ENCODE data around the gene NOVA2.

NOVA2 gene

DNA sequence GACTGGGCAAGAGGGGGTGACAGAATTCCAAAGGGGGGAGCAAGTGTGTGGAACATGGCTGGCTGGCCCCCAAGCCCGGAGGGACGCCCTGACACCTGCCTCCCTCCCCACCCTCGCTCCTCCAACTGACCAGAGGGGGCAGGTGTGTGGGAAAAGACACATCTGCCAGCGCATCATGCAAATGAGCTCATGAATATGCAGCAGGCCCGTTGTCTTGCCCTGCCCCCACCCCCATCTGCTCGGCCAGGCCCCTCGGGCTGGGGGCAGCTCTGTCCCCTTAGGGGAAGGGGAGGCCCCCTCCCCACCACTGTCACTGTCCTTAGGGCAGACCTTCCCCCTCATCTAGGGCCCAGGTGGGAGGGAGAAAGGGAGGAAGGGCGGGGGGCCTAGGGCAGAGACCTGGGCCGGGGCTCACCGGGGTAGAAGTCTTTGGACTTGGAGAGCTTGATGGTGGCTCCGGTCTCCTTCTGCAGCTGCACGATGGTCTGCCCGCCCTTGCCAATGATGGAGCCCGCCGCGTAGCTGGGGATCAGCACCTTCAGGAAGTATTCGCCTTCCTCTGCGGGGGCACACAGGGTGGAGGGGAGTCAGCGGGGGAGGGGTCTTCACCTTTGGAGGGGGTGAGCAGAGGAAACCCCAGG lies 12.9 kb downstream of the NOVA2 start:
- no peak for DNase-seq

GRCh38 chr19:45959517-45960025 lies 14.1 kb downstream of the NOVA2 start:
- no peak for DNase-seq

DNA sequence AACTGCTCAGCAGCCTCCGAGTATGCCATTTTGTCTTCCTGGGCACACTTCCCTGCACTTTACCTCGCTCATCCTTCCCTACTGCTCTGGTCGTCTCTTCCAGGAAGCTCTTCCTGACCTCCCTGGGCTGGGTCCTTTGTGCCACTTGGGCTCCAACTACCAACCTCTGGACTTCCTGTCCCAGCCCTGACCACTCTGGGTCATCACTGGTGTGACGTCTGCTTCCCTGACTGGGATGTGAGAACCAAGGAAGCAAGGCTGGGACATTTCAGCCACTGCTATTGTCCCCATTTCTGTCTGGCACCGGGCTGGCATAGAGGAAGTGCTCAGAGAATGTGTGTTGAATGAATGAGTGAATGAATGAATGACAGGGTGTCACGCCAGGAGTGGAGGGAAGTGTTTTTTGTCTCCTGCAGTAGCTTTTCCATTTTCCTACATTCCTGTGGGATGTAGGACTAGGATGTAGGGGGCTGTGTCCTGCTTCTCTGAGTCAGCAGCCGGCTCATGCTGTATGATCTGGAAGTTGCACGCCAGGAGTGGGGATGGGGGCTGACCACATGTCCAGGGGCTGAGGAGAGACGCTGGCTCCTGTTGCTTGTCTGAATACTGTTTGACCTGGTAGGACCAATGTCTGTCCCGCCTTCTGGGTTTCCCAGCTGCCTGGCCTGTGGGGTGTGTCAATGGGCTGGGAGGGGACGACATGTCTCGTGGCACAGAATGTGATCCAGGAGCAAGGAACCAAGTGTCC lies 14.7 kb downstream of the NOVA2 start:
- DNase-seq, result no peak

- no peak for DNase-seq
These were observed 15.3 kb downstream of the NOVA2 start for GRCh38 chr19:45958320-45958719.

GRCh38 chr19:45955905-45956608 lies 17.6 kb downstream of the NOVA2 start:
- DNase-seq, result no peak

- no peak for DNase-seq
These were observed 19.5 kb downstream of the NOVA2 start for GRCh38 chr19:45954156-45954555.

DNA sequence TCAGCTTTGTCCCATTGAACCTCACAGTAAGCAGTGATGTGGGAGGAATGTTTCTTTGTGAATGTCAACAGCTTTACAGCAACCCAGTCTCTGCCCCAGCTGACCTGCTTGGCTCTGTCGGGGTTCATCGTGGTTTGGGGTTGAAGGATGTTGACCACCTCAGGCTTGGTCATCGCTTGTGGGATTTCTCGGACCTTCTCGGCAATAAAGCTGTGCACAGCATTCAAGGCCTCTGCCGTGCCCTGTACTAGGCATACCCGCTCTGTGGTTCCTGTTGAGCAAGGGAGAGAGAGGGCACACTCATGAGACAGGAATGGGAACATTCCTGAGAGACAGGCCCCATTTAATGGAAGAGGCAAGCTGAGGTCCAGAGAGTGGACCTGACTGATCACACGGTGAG lies 20.0 kb downstream of the NOVA2 start:
- DNase-seq, result no peak

DNA sequence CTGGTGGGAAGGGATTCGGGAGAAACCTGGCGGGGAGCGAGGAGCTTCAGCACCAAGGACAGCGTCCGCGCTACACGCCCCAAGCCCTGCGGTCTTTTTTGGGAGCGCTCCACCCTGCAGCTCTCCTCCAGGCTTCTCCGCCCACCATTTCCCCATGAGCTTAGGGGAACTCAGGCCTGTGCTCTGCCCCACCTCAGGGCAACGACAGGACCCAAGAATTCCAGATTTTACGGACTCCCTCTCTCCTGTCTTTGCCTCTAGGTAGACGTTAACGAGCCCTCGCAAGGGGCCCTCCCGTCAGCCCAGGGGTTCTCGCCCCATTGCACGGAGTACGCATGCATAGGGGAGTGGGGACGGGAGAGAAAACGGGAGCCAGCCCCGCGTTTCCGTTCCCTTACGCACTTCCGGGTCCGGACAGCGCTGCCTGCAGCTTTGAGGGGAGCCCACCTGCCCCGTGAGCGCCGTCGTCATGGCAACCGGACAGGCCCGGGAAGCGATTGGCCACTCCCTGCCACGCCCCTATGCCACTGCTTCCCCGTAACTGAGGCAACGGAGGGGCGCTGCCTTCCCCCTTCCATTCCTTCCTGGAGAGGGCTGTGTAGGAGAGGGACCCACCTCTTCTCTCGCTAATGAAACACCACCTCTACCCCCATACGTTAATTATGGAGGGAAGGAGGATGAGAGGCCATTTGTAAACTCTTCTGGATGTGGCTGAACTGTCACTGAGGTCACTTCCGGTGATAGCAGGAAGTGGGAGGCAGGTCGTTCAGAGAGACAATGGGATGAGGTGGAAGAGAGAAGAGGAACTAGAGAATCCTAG lies 20.8 kb downstream of the NOVA2 start:
- peak; percentile 87 for DNase-seq

- DNase-seq, result no peak
These were observed 21.4 kb downstream of the NOVA2 start for GRCh38 chr19:45952341-45952685.

DNA sequence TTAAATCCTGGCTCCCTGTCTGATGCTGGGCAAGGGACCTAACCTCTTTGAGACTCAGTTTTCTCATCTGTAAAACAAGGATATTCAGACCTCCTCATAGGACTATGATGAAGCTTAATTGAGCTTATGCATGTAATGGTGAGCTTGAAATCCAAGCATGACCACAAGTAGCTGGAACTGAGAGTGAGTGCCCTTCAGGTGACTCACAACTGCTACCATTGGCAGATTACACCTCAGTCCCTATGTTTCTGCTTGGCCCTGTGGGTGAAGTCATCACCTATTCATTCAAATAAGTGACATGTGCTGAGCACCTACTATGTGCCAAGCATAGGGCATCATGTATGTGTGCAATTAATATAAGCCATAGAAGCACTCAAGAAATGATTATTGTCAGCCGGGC lies 25.7 kb downstream of the NOVA2 start:
- no peak for DNase-seq

- no peak for DNase-seq
These were observed 33.2 kb downstream of the NOVA2 start for GRCh38 chr19:45940515-45940805.

DNA sequence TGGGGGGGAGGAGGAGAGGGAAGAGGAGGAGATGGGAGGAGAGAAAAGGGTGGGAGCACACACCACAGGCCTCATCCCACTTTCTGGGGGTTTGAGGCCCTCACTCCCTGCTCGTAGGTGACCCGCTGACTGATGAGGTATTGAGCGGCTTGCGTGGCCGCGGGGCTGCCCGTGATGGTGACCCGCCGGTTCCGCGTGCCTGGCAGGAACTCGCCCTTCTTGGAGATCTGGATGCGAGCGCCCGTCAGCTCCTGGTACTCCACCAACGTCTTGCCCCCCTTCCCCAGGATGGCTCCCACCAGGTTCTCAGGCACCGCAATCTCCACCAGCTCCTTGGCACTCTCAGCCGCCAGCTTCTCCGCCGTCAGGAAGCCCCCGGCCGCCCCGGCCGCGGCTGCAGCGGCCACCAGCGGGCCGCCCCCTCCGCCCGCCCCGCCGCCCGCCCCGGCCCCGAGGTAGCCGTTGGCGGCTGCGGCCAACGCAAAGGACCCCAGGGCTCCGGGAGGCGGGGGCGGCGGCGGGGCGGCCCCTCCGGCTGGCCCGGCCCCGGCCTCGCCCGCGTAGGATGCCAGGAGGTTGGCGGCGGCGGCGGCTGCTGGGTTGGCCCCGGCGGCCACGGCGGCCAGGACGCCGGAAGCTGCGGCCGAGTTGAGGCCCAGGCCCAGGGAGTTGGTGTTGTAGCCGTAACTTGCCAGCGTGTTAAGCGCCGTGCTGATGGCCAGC lies 33.7 kb downstream of the NOVA2 start:
- DNase-seq, result no peak

DNA sequence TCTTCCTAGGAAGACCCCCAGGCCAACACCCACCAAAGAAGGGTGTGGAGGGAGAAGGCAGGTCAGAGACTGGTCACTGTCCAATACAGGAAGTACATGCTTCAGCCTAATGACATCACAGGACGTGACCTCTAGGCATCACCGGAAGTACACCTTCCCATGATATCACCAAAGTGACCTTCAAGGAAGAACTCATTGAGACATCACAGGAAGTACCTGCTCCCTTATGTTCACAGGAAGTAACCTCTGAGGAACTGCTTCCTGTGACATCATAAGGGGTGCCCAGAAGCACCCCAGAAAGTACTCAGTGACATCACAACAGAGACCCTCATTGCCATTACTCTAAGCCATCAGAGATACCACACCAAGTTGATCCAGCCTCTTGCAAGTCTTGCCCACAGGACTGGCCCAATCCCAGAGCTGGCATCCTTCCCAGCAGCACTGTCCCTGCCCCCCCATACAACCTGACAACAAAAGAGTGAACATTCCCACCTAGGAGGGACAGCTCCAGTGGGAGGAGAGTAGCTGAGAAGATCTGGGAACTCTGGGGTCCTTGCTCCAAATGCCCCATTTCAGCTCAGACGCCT lies 34.8 kb downstream of the NOVA2 start:
- no peak for DNase-seq

DNA sequence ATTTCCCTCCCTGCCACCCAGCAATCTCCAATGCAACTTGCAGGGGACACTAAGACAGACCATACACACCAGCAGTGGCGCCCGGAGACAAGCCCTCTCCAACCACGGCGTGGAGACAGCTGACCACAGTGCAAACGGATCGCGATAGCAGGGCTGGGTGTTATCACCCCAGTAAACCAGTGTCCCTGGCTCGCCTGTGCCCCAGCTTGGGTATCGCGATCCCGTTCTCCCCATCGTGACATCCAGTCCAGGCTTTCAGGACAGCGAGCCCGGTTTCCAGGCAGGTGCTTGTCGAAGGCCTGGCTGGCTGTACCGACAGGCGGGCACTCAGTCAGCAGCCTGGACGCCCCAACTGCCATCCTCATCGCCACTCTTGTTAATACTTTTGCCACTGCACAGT lies 38.4 kb downstream of the NOVA2 start:
- DNase-seq, result no peak

DNA sequence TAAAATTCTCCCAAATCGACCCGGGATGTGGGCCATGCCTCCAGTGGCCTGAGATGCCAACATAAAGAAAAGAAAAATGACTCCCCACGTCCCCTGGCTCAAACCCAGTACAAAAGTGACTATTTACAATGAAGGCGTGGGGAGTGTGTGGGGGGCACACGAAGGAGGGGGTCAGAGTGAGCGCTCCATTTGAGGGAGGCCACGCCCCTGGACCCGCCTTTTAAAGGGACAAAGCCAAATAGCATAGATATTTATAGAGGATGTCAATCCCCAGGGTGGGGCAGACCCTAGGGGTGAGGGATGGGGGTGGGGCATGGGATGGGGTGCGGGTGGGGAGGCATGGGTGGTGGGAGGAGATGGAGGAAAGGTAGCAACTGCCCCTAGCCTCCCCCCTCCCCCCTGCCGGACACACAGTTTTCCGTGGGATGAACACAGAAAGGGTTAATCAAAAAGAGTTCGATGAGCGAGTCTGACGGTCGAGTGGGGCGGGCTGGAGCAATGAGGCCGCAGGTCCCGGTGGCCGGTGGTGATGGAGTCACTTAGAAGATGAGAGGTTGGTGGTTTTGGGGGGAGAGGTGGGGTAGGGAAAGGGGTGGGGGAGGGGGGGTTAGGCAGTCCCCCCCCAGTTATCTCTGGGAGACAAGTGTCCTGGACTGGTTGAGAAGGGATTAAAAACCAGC lies 39.0 kb downstream of the NOVA2 start:
- DNase-seq, result no peak

DNA sequence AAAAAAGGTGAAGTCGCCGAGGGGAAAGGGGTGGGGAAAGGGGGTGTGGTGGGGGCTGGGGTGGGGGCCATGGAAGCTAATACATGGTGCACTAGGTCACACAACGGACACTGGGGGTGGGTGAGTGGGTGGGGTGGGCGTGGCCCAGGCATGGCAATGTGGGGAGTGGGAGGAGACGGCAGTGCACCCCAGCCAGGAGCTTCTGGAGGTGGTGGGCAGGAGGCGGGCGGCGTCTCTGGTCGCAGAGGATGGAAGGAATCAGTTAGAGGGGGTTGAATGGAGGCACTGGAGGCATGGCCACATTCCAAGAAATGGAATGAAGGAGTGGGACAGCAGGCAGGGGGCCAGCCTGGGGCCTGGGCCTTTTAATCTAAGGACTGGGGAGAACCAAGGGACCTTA lies 39.9 kb downstream of the NOVA2 start:
- no peak for DNase-seq

- no peak for DNase-seq
These were observed 42.6 kb downstream of the NOVA2 start for GRCh38 chr19:45931055-45931454.

GRCh38 chr19:45929247-45929646 lies 44.4 kb downstream of the NOVA2 start:
- DNase-seq, result no peak

DNA sequence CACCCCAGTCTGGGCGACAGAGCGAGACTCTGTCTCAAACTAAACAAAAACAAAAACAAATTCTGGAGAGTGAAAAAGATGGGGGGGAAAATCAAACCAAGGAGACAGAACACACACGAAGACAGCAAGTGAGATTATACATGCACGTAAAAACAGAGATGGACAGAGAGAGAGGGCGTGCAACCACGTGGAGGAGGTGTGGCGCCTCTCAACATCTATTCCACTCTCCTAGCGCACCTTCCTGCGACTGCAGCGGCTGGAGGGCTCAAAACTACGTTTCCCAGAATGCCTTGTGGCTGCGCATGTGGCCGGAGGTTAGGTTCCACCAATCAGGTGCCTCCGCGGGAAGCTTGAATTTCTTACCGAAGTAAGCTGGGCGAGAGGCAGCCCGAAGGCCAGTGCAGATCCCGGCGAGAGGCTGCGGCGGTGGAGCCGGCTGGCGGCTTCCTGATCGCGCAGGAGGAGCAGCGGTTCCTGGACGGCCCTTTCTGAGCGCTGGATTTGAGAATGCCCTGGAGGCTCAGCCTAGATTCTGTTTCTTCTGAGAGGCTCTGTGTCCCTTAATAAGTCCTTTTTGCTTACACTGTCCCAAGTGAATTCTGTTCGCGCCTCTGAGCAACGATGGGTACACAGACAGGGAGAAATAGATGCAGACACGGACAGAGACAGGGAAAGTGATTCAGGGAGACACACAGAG lies 46.0 kb downstream of the NOVA2 start:
- peak; percentile 74 for DNase-seq

- DNase-seq, result no peak
These were observed 48.7 kb downstream of the NOVA2 start for GRCh38 chr19:45924891-45925447.

DNA sequence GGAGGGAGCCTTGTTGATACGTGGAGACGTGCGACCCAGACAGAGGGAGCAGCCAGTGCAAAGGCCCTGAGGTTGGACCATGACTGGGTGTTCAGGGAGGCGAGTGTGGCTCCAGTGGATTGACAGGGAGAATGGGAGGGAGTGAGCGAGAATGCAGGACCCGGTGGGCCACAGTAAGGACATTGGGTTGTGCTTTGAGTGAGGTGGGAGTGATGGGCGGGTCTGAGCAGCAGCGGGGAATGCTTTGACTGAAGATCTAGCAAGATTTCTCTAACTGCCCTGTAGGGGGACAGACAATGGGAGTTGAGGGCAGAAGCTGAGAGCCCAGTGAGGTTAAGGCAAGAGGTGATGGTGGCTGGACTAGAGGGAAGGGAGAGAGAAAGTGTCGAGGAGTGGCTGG lies 51.4 kb downstream of the NOVA2 start:
- no peak for DNase-seq
